ENCODE data around the gene NUP153. TPM values are rescaled to one million over a fixed set of nuclear protein-coding genes. Genes with fewer than 3 reads are reported as not detected.

Gene NUP153
- total and polyA plus RNA-seq, 10 of the 15 experiments (the other 5 are each of a cell fraction or from before 2014, with no cell fraction given), result 13.9 to 77.7 (median 56.2) TPM

- Histone ChIP-seq H3K9me3 (replicated peaks; ENCODE audit: control insufficient read depth, insufficient read depth, low read length) (no peaks in the 10 kb centered on the region), H3K27me3 (replicated peaks in 1 of 2; ENCODE audit: control insufficient read depth in 2 of 2, insufficient read depth in 2 of 2, low read length in 1 of 2) (no peaks in the 10 kb centered on the region), H4K20me1 (ENCODE audit: control insufficient read depth, insufficient read depth) (no peaks in the 10 kb centered on the region), H3K27ac (ENCODE audit: control insufficient read depth, insufficient read depth) (no peak overlapping the region), H3K4me3 (no peak overlapping the region), H3K9ac (ENCODE audit: control insufficient read depth, insufficient read depth, low read length) (no peak overlapping the region), H3K36me3 (ENCODE audit: control insufficient read depth in 2 of 2, insufficient read depth in 2 of 2, low read length in 1 of 2) (peaks cover 7 to 18% of the 10 kb centered on the region in 2 experiments), H2AFZ (ENCODE audit: control insufficient read depth, low read depth, low read length) (no peak overlapping the region), H3K79me2 (ENCODE audit: control insufficient read depth, insufficient read depth, low read length) (peaks cover 79% of the 10 kb centered on the region), H3K4me2 (ENCODE audit: control insufficient read depth, insufficient read depth) (no peak overlapping the region), H3K4me1 (ENCODE audit: control insufficient read depth, insufficient read depth, low read length) (no peaks in the 10 kb centered on the region)
- intact Hi-C loops (cut with micrococcal nuclease; ENCODE audit: unreplicated experiment), result no loop called here
- ChIA-PET RAD21 (ENCODE audit: unreplicated experiment) (no interaction called here), SMC1A (ENCODE audit: uncharacterized antibody, unreplicated experiment) (interaction anchor here (1.3 to 1.7 kb wide), 3 partner anchors 13 to 119 kb away, joined by 3 to 5 read pairs (median 3); no protein-coding TSS in a partner anchor), POLR2A (interaction anchor here (0.5 to 1.3 kb wide), 2 partner anchors 18 to 67 kb away, joined by 3 to 6 read pairs; no protein-coding TSS in a partner anchor), CTCF (interaction anchor here (1.0 to 1.1 kb wide), 2 partner anchors 17 to 18 kb away, joined by 3 read pairs; no protein-coding TSS in a partner anchor)
- TF ChIP-seq, protein P1, sequence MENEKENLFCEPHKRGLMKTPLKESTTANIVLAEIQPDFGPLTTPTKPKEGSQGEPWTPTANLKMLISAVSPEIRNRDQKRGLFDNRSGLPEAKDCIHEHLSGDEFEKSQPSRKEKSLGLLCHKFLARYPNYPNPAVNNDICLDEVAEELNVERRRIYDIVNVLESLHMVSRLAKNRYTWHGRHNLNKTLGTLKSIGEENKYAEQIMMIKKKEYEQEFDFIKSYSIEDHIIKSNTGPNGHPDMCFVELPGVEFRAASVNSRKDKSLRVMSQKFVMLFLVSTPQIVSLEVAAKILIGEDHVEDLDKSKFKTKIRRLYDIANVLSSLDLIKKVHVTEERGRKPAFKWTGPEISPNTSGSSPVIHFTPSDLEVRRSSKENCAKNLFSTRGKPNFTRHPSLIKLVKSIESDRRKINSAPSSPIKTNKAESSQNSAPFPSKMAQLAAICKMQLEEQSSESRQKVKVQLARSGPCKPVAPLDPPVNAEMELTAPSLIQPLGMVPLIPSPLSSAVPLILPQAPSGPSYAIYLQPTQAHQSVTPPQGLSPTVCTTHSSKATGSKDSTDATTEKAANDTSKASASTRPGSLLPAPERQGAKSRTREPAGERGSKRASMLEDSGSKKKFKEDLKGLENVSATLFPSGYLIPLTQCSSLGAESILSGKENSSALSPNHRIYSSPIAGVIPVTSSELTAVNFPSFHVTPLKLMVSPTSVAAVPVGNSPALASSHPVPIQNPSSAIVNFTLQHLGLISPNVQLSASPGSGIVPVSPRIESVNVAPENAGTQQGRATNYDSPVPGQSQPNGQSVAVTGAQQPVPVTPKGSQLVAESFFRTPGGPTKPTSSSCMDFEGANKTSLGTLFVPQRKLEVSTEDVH (IDR thresholded peaks at IDR 0.05; ENCODE audit: low read depth, partially characterized antibody), result no peak
- no peak for TF ChIP-seq SREBF2 (IDR thresholded peaks at IDR 0.05; ENCODE audit: low read length)
- TF ChIP-seq CREM (IDR thresholded peaks at IDR 0.05; ENCODE audit: low read depth), result no peak
- no peak for TF ChIP-seq RELA (IDR thresholded peaks at IDR 0.05; ENCODE audit: borderline replicate concordance, partially characterized antibody)
- in situ Hi-C loops (cut with MboI), result no loop called here
- DNase-seq (ENCODE audit: low read depth, low spot score) (no peak), FAIRE-seq (no peak), ATAC-seq (no peak)
- BruUV-seq (replicated peaks), result TSS peak; percentile 19
- WGBS (ENCODE audit: insufficient coverage, insufficient replicate concordance, low lambda C conversion rate, missing lambda C conversion rate), result 100% methylated on average over 1 of the region's 1 CpG
These were observed 22.6 kb downstream of the NUP153 start for GRCh38 chr6:17684134-17684533.

DNA sequence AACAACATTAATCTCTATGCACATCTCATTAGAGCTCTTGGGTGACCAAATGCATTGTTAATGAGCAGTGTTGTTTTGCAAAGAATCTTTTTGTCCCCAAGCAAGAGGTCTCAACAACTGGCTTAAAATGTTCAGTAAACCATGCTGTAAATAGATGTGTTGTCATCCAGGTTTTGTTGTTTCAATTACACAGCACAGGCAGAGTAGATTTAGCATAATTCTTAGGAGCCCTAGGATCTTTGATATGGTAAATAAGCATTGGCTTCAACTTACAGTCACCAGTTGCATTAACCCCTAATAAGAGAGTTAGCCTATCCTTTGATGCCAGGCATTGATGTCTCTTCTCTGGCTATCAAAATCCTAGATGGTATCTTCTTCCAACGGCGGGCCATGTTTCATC lies 23.3 kb downstream of the NUP153 start:
- ChIA-PET SMC1A (ENCODE audit: uncharacterized antibody, unreplicated experiment) (interaction anchor here (0.5 kb wide), 1 partner anchor 35 kb away, joined by 5 read pairs; no protein-coding TSS in a partner anchor), RAD21 (ENCODE audit: unreplicated experiment) (no interaction called here), CTCF (no interaction called here), POLR2A (no interaction called here)
- H3K27me3 ChIP-seq (replicated peaks in 1 of 2; ENCODE audit: control insufficient read depth in 2 of 2, insufficient read depth in 2 of 2, low read length in 1 of 2), result no peaks in the 10 kb centered on the region
- H3K9ac ChIP-seq (ENCODE audit: control insufficient read depth, insufficient read depth, low read length), result no peak overlapping the region
- no peaks in the 10 kb centered on the region for H3K9me3 ChIP-seq (replicated peaks; ENCODE audit: control insufficient read depth, insufficient read depth, low read length)
- ATAC-seq (no peak), FAIRE-seq (no peak), DNase-seq (ENCODE audit: low read depth, low spot score) (no peak)
- peaks cover 7 to 18% of the 10 kb centered on the region in 2 experiments for H3K36me3 ChIP-seq (ENCODE audit: control insufficient read depth in 2 of 2, insufficient read depth in 2 of 2, low read length in 1 of 2)
- H3K4me1 ChIP-seq (ENCODE audit: control insufficient read depth, insufficient read depth, low read length), result no peaks in the 10 kb centered on the region
- peaks cover 2% of the 10 kb centered on the region; the same call in 1 of the 2 replicates for H4K20me1 ChIP-seq (ENCODE audit: control insufficient read depth, insufficient read depth)
- in situ Hi-C loops (cut with MboI), result no loop called here
- intact Hi-C loops (cut with micrococcal nuclease; ENCODE audit: unreplicated experiment), result no loop called here
- BruUV-seq (replicated peaks), result no TSS peak
- H3K27ac ChIP-seq (ENCODE audit: control insufficient read depth, insufficient read depth), result no peak overlapping the region
- 98% methylated on average over 2 of the region's 2 CpGs for WGBS (ENCODE audit: insufficient coverage, insufficient replicate concordance, low lambda C conversion rate, missing lambda C conversion rate)
- H3K4me3 ChIP-seq, result no peak overlapping the region
- no peak overlapping the region for H3K4me2 ChIP-seq (ENCODE audit: control insufficient read depth, insufficient read depth)
- H3K79me2 ChIP-seq (ENCODE audit: control insufficient read depth, insufficient read depth, low read length), result peaks cover 80% of the 10 kb centered on the region
- H2AFZ ChIP-seq (ENCODE audit: control insufficient read depth, low read depth, low read length), result no peak overlapping the region
- no peak for TF ChIP-seq SMC3 (IDR thresholded peaks at IDR 0.05; ENCODE audit: borderline replicate concordance, low read length)
- TF ChIP-seq SUPT20H (IDR thresholded peaks at IDR 0.05; ENCODE audit: borderline replicate concordance, control insufficient read depth, low read depth, low read length), result no peak
- no peak for TF ChIP-seq PAX5 (IDR thresholded peaks at IDR 0.05; ENCODE audit: borderline replicate concordance, low read depth, low read length)
- TF ChIP-seq IRF4 (IDR thresholded peaks at IDR 0.05; ENCODE audit: low read depth, low read length), result no peak
- no peak for TF ChIP-seq CBX5 (IDR thresholded peaks at IDR 0.05; ENCODE audit: low read depth)
- no peak for TF ChIP-seq ZNF384 (IDR thresholded peaks at IDR 0.05; ENCODE audit: borderline replicate concordance, low read depth, low read length)
- TF ChIP-seq BMI1 (IDR thresholded peaks at IDR 0.05; ENCODE audit: borderline replicate concordance), result no peak
- no peak for TF ChIP-seq SMARCA5 (IDR thresholded peaks at IDR 0.05)
- TF ChIP-seq HDAC2 (IDR thresholded peaks at IDR 0.05), result no peak
- no peak for TF ChIP-seq MEF2B (IDR thresholded peaks at IDR 0.05; ENCODE audit: partially characterized antibody, poor library complexity, severe bottlenecking)

All from GM12878 (cell line).